OCI-LY7 (cell line): Measurements from ENCODE around the gene TRRAP.

Source experiments
- EZH2phosphoT487 ChIP-seq: fragments of 200-600 bp; sonication (generic); IDR thresholded peaks from 2 replicates; pipeline ENCODE4 v1.6.1; 2018; ENCODE audit warnings: low read depth, borderline replicate concordance, mild to moderate bottlenecking, mixed run types, antibody characterized with exemption, low read length, moderate library complexity, mixed read lengths
- TF ChIP-seq, protein P1 (sequence below): fragments of 200-600 bp; sonication (generic); conservative IDR thresholded peaks from 2 replicates; pipeline ENCODE4 v1.5.1; 2014; ENCODE audit warnings: mild to moderate bottlenecking, antibody characterized with exemption, low read length, moderate library complexity, mixed read lengths

DNA sequence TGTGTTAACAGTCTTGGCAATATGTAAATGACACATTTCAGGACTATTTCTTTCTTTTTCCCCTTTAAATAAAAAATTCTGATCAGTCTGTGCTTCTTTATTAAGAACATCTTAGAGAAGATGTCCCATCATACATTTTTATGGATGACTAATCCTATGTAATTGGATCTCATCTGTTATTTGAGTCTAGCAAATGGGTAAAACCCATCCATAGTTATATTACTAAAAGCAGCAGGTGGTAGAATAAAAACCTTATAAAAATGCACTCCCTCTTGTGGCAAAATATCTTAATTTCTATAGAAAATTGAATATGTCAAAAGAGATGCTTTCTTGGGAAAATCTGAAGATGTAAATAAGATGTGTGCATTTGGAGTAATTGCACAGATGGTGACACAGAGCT is 35.3 kb downstream of the TRRAP start:
- TF ChIP-seq, protein P1, sequence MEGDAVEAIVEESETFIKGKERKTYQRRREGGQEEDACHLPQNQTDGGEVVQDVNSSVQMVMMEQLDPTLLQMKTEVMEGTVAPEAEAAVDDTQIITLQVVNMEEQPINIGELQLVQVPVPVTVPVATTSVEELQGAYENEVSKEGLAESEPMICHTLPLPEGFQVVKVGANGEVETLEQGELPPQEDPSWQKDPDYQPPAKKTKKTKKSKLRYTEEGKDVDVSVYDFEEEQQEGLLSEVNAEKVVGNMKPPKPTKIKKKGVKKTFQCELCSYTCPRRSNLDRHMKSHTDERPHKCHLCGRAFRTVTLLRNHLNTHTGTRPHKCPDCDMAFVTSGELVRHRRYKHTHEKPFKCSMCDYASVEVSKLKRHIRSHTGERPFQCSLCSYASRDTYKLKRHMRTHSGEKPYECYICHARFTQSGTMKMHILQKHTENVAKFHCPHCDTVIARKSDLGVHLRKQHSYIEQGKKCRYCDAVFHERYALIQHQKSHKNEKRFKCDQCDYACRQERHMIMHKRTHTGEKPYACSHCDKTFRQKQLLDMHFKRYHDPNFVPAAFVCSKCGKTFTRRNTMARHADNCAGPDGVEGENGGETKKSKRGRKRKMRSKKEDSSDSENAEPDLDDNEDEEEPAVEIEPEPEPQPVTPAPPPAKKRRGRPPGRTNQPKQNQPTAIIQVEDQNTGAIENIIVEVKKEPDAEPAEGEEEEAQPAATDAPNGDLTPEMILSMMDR: peak; percentile 44; the same call in 1 of the 2 replicates
- TF ChIP-seq EZH2phosphoT487: no peak
